ENCODE data around the gene TMEM87B.

The TMEM87B gene, protein sequence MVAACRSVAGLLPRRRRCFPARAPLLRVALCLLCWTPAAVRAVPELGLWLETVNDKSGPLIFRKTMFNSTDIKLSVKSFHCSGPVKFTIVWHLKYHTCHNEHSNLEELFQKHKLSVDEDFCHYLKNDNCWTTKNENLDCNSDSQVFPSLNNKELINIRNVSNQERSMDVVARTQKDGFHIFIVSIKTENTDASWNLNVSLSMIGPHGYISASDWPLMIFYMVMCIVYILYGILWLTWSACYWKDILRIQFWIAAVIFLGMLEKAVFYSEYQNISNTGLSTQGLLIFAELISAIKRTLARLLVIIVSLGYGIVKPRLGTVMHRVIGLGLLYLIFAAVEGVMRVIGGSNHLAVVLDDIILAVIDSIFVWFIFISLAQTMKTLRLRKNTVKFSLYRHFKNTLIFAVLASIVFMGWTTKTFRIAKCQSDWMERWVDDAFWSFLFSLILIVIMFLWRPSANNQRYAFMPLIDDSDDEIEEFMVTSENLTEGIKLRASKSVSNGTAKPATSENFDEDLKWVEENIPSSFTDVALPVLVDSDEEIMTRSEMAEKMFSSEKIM

GRCh38 chr2:112054847-112055729, at the start of gene TMEM87B:
Gene TMEM87B (plus strand): TSS chr2:112055269. CDS start chr2:112055592, 323 bp downstream.
- DNase-seq (ENCODE audit: low spot score), result peak; percentile 96

GRCh38 chr2:112005406-112006075, 49.5 kb upstream of the TMEM87B start:
- no peak for DNase-seq (ENCODE audit: low spot score)

DNA sequence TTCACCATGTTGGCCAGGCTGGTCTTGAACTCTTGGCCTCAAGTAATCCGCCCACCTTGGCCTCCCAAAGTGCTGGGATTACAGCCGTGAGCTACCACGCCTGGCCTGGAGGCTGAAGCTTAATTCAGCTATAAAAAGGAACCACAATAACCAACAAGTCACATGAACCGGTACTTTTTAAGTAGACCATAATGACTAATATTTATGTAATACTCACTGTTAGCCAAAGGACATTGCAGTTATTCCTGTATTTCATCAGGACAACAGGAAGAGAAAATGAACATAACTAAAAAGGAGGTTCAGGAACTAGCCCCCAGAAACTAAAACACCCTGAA, 49.0 kb upstream of the TMEM87B start:
- DNase-seq (ENCODE audit: low spot score), result no peak

- DNase-seq (ENCODE audit: low spot score), result no peak
These were observed 47.6 kb upstream of the TMEM87B start for GRCh38 chr2:112007493-112007892.

GRCh38 chr2:112008910-112009485, 46.1 kb upstream of the TMEM87B start:
- DNase-seq (ENCODE audit: low spot score), result peak; percentile 51

DNA sequence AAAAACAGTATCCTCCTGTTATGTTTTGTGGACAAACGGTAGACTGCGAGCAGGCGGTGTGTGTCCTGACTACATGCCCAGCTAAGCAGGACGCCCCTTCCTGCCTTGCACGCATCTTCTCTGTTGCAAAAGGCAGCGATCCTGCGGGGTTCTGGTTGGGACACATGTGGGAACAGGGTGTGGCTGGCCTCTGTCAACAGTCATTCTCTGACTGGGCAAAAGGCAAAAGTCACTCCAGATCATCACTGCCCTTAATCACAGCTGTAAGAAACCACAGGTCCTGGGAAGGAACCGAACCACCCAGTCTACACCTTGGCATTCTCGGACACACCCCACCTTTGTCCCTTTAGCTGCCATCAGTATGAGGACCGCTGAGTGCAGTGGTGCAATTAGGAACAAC, 44.3 kb upstream of the TMEM87B start:
- no peak for DNase-seq (ENCODE audit: low spot score)

DNA sequence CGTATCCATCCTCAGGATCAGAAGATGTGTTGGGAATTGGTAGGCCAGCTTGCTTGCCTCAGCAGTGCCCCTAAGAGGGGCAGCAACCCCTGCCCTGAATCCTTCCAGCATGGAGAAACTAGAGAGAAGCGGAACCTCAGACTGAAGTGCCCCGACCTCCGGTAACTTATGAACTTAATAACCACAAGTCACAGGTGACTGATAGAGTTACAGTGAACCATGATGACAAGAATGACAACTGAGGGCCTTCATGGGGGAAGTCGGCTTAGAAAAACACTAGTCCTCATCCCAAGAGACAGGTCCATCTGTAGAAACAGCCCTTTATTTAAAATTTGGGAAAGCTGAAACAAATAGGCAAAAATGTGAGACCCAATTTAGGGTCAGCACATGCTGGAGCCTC, 42.5 kb upstream of the TMEM87B start:
- no peak for DNase-seq (ENCODE audit: low spot score)

- DNase-seq (ENCODE audit: low spot score), result no peak
These were observed 36.2 kb upstream of the TMEM87B start for GRCh38 chr2:112018846-112019245.

DNA sequence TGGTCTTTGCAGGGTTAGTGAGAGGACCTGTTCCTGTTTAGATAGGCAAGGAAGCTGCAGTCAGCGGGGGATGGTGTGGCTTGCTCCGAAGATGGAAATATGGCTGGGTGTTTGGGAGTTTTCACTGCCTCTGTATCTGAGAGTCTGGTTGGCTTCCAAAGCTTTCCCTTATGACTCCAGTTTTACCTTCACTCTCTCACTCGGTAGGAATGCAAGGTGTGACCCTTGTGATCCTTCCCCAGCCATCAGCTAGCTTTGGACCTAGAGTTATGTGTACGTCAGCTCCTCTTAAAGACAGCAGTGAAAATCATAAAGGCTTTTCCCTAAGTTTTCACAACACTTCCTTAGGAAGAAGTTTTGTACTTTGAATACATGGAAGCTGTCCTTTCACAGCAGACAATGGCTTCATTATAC, 35.5 kb upstream of the TMEM87B start:
- DNase-seq (ENCODE audit: low spot score), result no peak

GRCh38 chr2:112020561-112020960, 34.5 kb upstream of the TMEM87B start:
- no peak for DNase-seq (ENCODE audit: low spot score)

- no peak for DNase-seq (ENCODE audit: low spot score)
These were observed 33.8 kb upstream of the TMEM87B start for GRCh38 chr2:112021290-112021689.

GRCh38 chr2:112021781-112022231, 33.3 kb upstream of the TMEM87B start:
- DNase-seq (ENCODE audit: low spot score), result no peak

- DNase-seq (ENCODE audit: low spot score), result no peak
These were observed 31.4 kb upstream of the TMEM87B start for GRCh38 chr2:112023707-112024106.

GRCh38 chr2:112024231-112024630, 30.8 kb upstream of the TMEM87B start:
- peak; percentile 42 for DNase-seq (ENCODE audit: low spot score)

- DNase-seq (ENCODE audit: low spot score), result no peak
These were observed 30.1 kb upstream of the TMEM87B start for GRCh38 chr2:112024896-112025491.

GRCh38 chr2:112026509-112026908, 28.6 kb upstream of the TMEM87B start:
- no peak for DNase-seq (ENCODE audit: low spot score)

DNA sequence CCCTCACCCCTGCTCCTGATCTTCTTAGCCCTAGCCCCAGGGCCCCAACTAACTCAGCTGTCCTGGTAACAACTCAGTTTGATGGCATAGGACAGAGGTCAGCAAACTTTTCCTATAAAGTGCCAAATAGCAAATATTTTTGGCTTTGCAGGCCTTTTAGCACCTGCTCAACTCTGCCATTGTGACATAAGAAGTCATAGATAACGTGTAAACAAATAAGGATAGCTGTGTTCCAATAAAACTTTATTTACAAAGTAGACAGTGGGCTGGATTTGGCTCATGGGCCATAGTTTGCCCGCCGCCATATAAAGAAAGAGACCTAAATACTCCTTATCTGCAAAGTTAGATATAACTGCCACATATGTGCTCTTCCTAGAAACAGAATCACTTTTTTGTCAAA, 27.3 kb upstream of the TMEM87B start:
- DNase-seq (ENCODE audit: low spot score), result no peak

DNA sequence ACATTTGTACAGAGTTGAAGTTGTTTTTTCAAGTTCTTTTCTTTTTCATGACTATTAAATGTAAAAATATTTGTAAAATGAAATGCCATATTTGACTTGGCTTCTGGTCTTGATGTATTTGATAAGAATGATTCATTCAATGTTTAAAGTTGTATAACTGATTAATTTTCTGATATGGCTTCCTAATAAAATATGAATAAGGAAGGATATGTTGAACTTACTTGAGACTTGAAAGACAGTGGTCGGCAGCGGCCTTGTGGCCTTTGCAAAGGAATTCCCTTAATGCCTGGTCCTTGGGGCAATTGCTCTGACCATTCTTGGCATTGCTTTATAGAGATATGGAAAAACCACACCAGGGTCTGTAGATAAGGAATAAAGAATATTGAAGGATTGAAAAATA, 25.9 kb upstream of the TMEM87B start:
- DNase-seq (ENCODE audit: low spot score), result no peak

- peak; percentile 30 for DNase-seq (ENCODE audit: low spot score)
These were observed 23.4 kb upstream of the TMEM87B start for GRCh38 chr2:112031473-112032223.

DNA sequence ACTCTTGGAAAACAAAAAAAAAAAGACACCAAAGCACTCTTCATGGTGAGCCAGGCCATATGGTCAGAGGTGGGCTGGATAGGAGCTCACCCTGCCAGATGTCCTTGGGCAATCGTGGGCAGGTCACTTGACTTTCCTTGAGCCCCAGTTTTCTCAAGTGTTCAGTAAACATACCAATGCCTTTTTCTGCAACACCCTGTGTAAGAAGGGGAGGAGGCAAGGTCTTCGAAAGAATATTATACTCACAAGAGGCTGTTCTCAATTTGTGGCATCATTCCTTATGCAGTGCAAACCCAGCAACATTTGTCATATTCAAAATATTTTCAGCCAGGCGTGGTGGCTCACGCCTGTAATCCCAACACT, 22.9 kb upstream of the TMEM87B start:
- DNase-seq (ENCODE audit: low spot score), result no peak
